Ramos (cell line): ENCODE data around the gene MLH3.
"Not testable (repeated sequence)": the region's sequence is repeated elsewhere in the genome, so short reads cannot be mapped to it uniquely, and the experiment has no call there.

Source experiments
- in situ Hi-C: fragments of 300-500 bp; cut with MboI; formaldehyde crosslinking; loops from one replicate; pipeline ENCODE4 v1.14.3; 2022; ENCODE audit warnings: low sequenced_read_pairs; ENCODE audit not compliant: unreplicated experiment

Gene MLH3

GRCh38 chr14:75040507-75040906, 10.8 kb downstream of the MLH3 start:
- in situ Hi-C loops = no loop called here

- in situ Hi-C loops = no loop called here
Observed at GRCh38 chr14:75032939-75033338, 18.3 kb downstream of the MLH3 start.

GRCh38 chr14:75030147-75030546, 21.1 kb downstream of the MLH3 start:
- in situ Hi-C loops = no loop called here

GRCh38 chr14:75025876-75026275, 25.4 kb downstream of the MLH3 start:
- in situ Hi-C loops = no loop called here

- in situ Hi-C loops = no loop called here
Observed at GRCh38 chr14:75025082-75025481, 26.2 kb downstream of the MLH3 start.

- in situ Hi-C loops = no loop called here
Observed at GRCh38 chr14:75023108-75023507, 28.2 kb downstream of the MLH3 start.

- in situ Hi-C loops = no loop called here
Observed at GRCh38 chr14:75022655-75023054, 28.6 kb downstream of the MLH3 start.

- in situ Hi-C loops = no loop called here
Observed at GRCh38 chr14:75018694-75019093, 32.6 kb downstream of the MLH3 start.

- in situ Hi-C loops = no loop called here
Observed at GRCh38 chr14:75016815-75017214, 34.5 kb downstream of the MLH3 start.

- in situ Hi-C loops = no loop called here
Observed at GRCh38 chr14:75015496-75015895, 35.8 kb downstream of the MLH3 start.

- in situ Hi-C loops = no loop called here
Observed at GRCh38 chr14:75013290-75013689, 38.0 kb downstream of the MLH3 start.

GRCh38 chr14:75011356-75011994, 39.8 kb downstream of the MLH3 start:
- in situ Hi-C loops = no loop called here

- in situ Hi-C loops = no loop called here
Observed at GRCh38 chr14:75010472-75011093, 40.7 kb downstream of the MLH3 start.

GRCh38 chr14:75009176-75009575, 42.1 kb downstream of the MLH3 start:
- in situ Hi-C loops = no loop called here

GRCh38 chr14:75005357-75005756, 45.9 kb downstream of the MLH3 start:
- in situ Hi-C loops = no loop called here

GRCh38 chr14:75003250-75004027, 47.8 kb downstream of the MLH3 start:
- in situ Hi-C loops = no loop called here

GRCh38 chr14:75002392-75003249, 48.6 kb downstream of the MLH3 start, which contains the start of gene EIF2B2:
Gene EIF2B2 (plus strand): TSS chr14:75002921. CDS start chr14:75002991, 70 bp downstream.
- in situ Hi-C loops = no loop called here

GRCh38 chr14:75001899-75002298, 49.4 kb downstream of the MLH3 start:
- in situ Hi-C loops = no loop called here

- in situ Hi-C loops = no loop called here
Observed at GRCh38 chr14:75001261-75001660, 50.0 kb downstream of the MLH3 start.

- in situ Hi-C loops = not testable (repeated sequence)
Observed at GRCh38 chr14:74995781-74996180, 55.5 kb downstream of the MLH3 start.
